OCI-LY7 (cell line): ENCODE data around the gene AATF.

Experiments used
- EZH2phosphoT487 ChIP-seq: fragments of 200-600 bp; sonication (generic); IDR thresholded peaks from 2 replicates; pipeline ENCODE4 v1.6.1; 2018; ENCODE audit warnings: low read depth, borderline replicate concordance, mild to moderate bottlenecking, mixed run types, antibody characterized with exemption, low read length, moderate library complexity, mixed read lengths
- TF ChIP-seq, protein P1 (sequence below): fragments of 200-600 bp; sonication (generic); conservative IDR thresholded peaks from 2 replicates; pipeline ENCODE4 v1.5.1; 2014; ENCODE audit warnings: mild to moderate bottlenecking, antibody characterized with exemption, low read length, moderate library complexity, mixed read lengths

- TF ChIP-seq, protein P1, sequence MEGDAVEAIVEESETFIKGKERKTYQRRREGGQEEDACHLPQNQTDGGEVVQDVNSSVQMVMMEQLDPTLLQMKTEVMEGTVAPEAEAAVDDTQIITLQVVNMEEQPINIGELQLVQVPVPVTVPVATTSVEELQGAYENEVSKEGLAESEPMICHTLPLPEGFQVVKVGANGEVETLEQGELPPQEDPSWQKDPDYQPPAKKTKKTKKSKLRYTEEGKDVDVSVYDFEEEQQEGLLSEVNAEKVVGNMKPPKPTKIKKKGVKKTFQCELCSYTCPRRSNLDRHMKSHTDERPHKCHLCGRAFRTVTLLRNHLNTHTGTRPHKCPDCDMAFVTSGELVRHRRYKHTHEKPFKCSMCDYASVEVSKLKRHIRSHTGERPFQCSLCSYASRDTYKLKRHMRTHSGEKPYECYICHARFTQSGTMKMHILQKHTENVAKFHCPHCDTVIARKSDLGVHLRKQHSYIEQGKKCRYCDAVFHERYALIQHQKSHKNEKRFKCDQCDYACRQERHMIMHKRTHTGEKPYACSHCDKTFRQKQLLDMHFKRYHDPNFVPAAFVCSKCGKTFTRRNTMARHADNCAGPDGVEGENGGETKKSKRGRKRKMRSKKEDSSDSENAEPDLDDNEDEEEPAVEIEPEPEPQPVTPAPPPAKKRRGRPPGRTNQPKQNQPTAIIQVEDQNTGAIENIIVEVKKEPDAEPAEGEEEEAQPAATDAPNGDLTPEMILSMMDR = no peak
- no peak for TF ChIP-seq EZH2phosphoT487
These were observed 120.3 kb downstream of the AATF start for GRCh38 chr17:37069087-37069486.
